HG03103 (cell line): ENCODE results near the gene CCDC57.

Source experiments
- ATAC-seq: cut with Tn5 transposase; IDR thresholded peaks from one replicate; pipeline ENCODE4 v1.9.1; 2021; ENCODE audit warnings: low read depth; ENCODE audit not compliant: unreplicated experiment

CCDC57 gene

GRCh38 chr17:82097184-82097918 lies 115.3 kb downstream of the CCDC57 start:
- ATAC-seq = no peak

- ATAC-seq = no peak
Measured at GRCh38 chr17:82096709-82097183, 115.9 kb downstream of the CCDC57 start.

GRCh38 chr17:82095777-82096708 lies 116.6 kb downstream of the CCDC57 start:
- no peak for ATAC-seq

GRCh38 chr17:82094931-82095776 lies 117.5 kb downstream of the CCDC57 start:
- ATAC-seq = no peak

GRCh38 chr17:82092995-82093751 lies 119.5 kb downstream of the CCDC57 start:
- no peak for ATAC-seq

GRCh38 chr17:82092628-82092994 lies 120.0 kb downstream of the CCDC57 start:
- ATAC-seq = no peak

- no peak for ATAC-seq
Measured at GRCh38 chr17:82092094-82092586, 120.5 kb downstream of the CCDC57 start.

- no peak for ATAC-seq
Measured at GRCh38 chr17:82091264-82092066, 121.2 kb downstream of the CCDC57 start.

GRCh38 chr17:82090549-82091263 lies 121.9 kb downstream of the CCDC57 start:
- ATAC-seq = no peak

- no peak for ATAC-seq
Measured at GRCh38 chr17:82089723-82090548, 122.7 kb downstream of the CCDC57 start.

GRCh38 chr17:82088838-82089722 lies 123.6 kb downstream of the CCDC57 start:
- ATAC-seq = no peak

GRCh38 chr17:82087961-82088837 lies 124.4 kb downstream of the CCDC57 start:
- no peak for ATAC-seq

- ATAC-seq = no peak
Measured at GRCh38 chr17:82086941-82087906, 125.4 kb downstream of the CCDC57 start.
